RWPE2 (cell line): ENCODE data around the gene GBA2.
A peak's percentile ranks its signal among the peaks of the same experiment; 100 is the strongest.

Experiments
- ATAC-seq: fragments of 200-7000 bp; cut with Tn5 transposase; 3 replicates; pipeline ENCODE4 v1.9.1; 2021; ENCODE audit warnings: low read depth
- DNase-seq: peaks from one replicate; pipeline ENCODE4 v3.0.0-alpha.2; 2020; ENCODE audit warnings: low spot score
- H3K27ac ChIP-seq: fragments of 450-650 bp; 2 replicates; pipeline ENCODE4 v1.5.1; 2017; ENCODE audit warnings: mild to moderate bottlenecking; ENCODE audit not compliant: poor library complexity, severe bottlenecking
- H3K27me3 ChIP-seq: fragments of 250-450 bp; sonication (Bioruptor Pico); 2 replicates; pipeline ENCODE4 v1.5.1; 2021; ENCODE audit warnings: mild to moderate bottlenecking, moderate library complexity; ENCODE audit not compliant: insufficient read depth, poor library complexity, severe bottlenecking
- H3K36me3 ChIP-seq: fragments of 250-450 bp; sonication (Bioruptor Pico); 2 replicates; pipeline ENCODE4 v1.5.1; 2020; ENCODE audit warnings: low read depth, mild to moderate bottlenecking, moderate library complexity
- H3K4me1 ChIP-seq: fragments of 250-450 bp; sonication (Bioruptor Pico); 2 replicates; pipeline ENCODE4 v1.5.1; 2021; ENCODE audit warnings: mild to moderate bottlenecking, moderate library complexity; ENCODE audit not compliant: insufficient read depth, poor library complexity, severe bottlenecking
- H3K4me3 ChIP-seq: fragments of 250-450 bp; sonication (Bioruptor Pico); 2 replicates; pipeline ENCODE4 v1.5.1; 2021; ENCODE audit warnings: mild to moderate bottlenecking, moderate library complexity; ENCODE audit not compliant: severe bottlenecking
- H3K9me3 ChIP-seq: fragments of 250-450 bp; sonication (Bioruptor Pico); 2 replicates; pipeline ENCODE4 v1.5.1; 2021; ENCODE audit warnings: mild to moderate bottlenecking, moderate library complexity; ENCODE audit not compliant: severe bottlenecking
- CTCF ChIP-seq: fragments of 450-650 bp; IDR thresholded peaks from one replicate; pipeline ENCODE4 v1.5.1; 2017; ENCODE audit warnings: mild to moderate bottlenecking, moderate library complexity; ENCODE audit not compliant: poor library complexity, severe bottlenecking

GBA2 gene

DNA sequence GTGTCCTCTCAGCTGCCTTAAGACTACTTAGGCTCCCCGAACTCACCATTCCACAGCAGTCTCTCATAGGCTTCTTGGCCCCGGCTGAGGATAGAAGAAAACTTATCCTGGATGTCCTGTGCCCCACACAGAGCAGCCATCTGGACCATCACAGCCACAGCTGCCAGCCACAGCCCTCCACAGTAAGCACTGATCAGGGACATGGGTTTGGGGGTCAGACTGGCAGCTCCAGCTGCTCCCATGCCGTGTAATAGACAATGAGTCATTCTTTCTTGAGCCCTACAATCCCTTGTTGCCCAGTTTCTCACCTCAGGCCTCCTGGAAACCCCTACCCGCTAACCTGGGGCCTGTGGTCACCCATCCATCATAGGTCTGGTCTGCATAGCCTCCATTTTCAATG is 10.8 kb downstream of the GBA2 start:
- no peak for TF ChIP-seq CTCF
- Histone ChIP-seq H3K27ac (no peak overlapping the region), H3K36me3 (peaks cover 94% of the 10 kb centered on the region), H3K4me3 (no peak overlapping the region), H3K9me3 (no peaks in the 10 kb centered on the region), H3K4me1 (peaks cover 5% of the 10 kb centered on the region), H3K27me3 (no peaks in the 10 kb centered on the region)
- ATAC-seq (no peak), DNase-seq (no peak)

GRCh38 chr9:35737143-35737542 is 11.9 kb downstream of the GBA2 start:
- Histone ChIP-seq H3K27me3 (no peaks in the 10 kb centered on the region), H3K4me1 (peaks cover 5% of the 10 kb centered on the region), H3K27ac (no peak overlapping the region), H3K4me3 (no peak overlapping the region), H3K9me3 (no peaks in the 10 kb centered on the region), H3K36me3 (peaks cover 84% of the 10 kb centered on the region)
- no peak for ATAC-seq
- no peak for DNase-seq
- no peak for TF ChIP-seq CTCF

- DNase-seq (no peak), ATAC-seq (peak; percentile 30; the same call in 2 of the 3 replicates)
- Histone ChIP-seq H3K4me1 (peaks cover 5% of the 10 kb centered on the region), H3K9me3 (no peaks in the 10 kb centered on the region), H3K36me3 (peaks cover 74% of the 10 kb centered on the region), H3K27me3 (no peaks in the 10 kb centered on the region), H3K4me3 (no peak overlapping the region), H3K27ac (no peak overlapping the region)
- peak; percentile 87 for TF ChIP-seq CTCF
These were observed 12.8 kb downstream of the GBA2 start for GRCh38 chr9:35736201-35736633.

- DNase-seq = no peak
These were observed 14.9 kb downstream of the GBA2 start for GRCh38 chr9:35734096-35734495.

More at GRCh38 chr9:35734096-35734495, 14.9 kb downstream of the GBA2 start:
- Histone ChIP-seq H3K9me3 (no peaks in the 10 kb centered on the region), H3K36me3 (peaks cover 59% of the 10 kb centered on the region), H3K4me3 (no peak overlapping the region), H3K27ac (peak overlapping the region; percentile 87), H3K4me1 (peaks cover 19% of the 10 kb centered on the region), H3K27me3 (no peaks in the 10 kb centered on the region)
- no peak for TF ChIP-seq CTCF
- ATAC-seq = no peak
